HCT116 (cell line): ENCODE measurements around the gene FNDC5. TPM values are rescaled to one million over a fixed set of nuclear protein-coding genes. Genes with fewer than 3 reads are reported as not detected.

ENCODE experiments used
- ATAC-seq: fragments of 200-7000 bp; cut with Tn5 transposase; 2 replicates; pipeline ENCODE4 v1.9.1; 2020; ENCODE audit warnings: mild to moderate bottlenecking, moderate library complexity
- BruUV-seq: library from RNA; stranded (reverse); fragments of 400-500 nt; replicated peaks from 2 replicates; lab custom pipeline; 2021; lab: Mats Ljungman, UMichigan
- CTCF ChIA-PET: fragments of 300-600 bp; sonication (Branson Sonifier 250); formaldehyde crosslinking; loops from one replicate; lab custom pipeline; 2021; ENCODE audit warnings: antibody characterized with exemption; lab: Charles Lee
- POLR2A ChIA-PET: fragments of 300-600, 350-600 bp; sonication (Branson Sonifier 250); formaldehyde crosslinking; loops from one replicate; lab custom pipeline; 2021; ENCODE audit warnings: antibody characterized with exemption; lab: Charles Lee
- RAD21 ChIA-PET, 2 experiments: fragments of 300-600 bp; sonication (Branson Sonifier 250); formaldehyde crosslinking; loops; one replicate each; lab custom pipeline; 2023; ENCODE audit warnings: low total read pairs in 2 of 2; ENCODE audit not compliant: uncharacterized antibody in 2 of 2, unreplicated experiment in 2 of 2, low non-redundant PET in 1 of 2; lab: Charles Lee
- DNase-seq: peaks from one replicate; pipeline ENCODE4 v3.0.0-alpha.2; 2010; ENCODE audit warnings: low read depth, low spot score
- H2AFZ ChIP-seq: fragments of 200-600 bp; shearing (Covaris generic), sonication (generic); 2 replicates; pipeline ENCODE4 v1.6.1; 2017; ENCODE audit warnings: low read depth, mixed run types, mixed read lengths, antibody characterized with exemption, low read length; ENCODE audit not compliant: poor library complexity, severe bottlenecking
- H3K27ac ChIP-seq: 2 replicates; pipeline ENCODE4 v1.5.1; 2012; ENCODE audit warnings: low read depth, low read length
- H3K27me3 ChIP-seq: fragments of 200-600 bp; sonication (generic); 2 replicates; pipeline ENCODE4 v1.6.1; 2016; ENCODE audit warnings: mixed run types, low read length, mixed read lengths; ENCODE audit not compliant: insufficient read depth
- H3K36me3 ChIP-seq, 2 experiments: fragments of 200-500 bp in 1 of 2; fragments of 200-600 bp in 1 of 2; sonication (Bioruptor generic) in 1 of 2; sonication (generic) in 1 of 2; 2 replicates each; pipeline versions ENCODE4 v1.5.1 to v1.6.1; 2014 to 2016; ENCODE audit warnings: low read length in 2 of 2, inconsistent platforms in 1 of 2, mixed read lengths in 1 of 2, mixed run types in 1 of 2; ENCODE audit not compliant: insufficient read depth in 2 of 2, control insufficient read depth in 1 of 2
- H3K4me1 ChIP-seq, 2 experiments: fragments of 200-600 bp in 1 of 2; sonication (generic) in 1 of 2; 2 replicates each; pipeline versions ENCODE4 v1.5.1 to v1.6.1; 2012 to 2017; ENCODE audit warnings: low read length in 2 of 2, inconsistent platforms in 1 of 2, mild to moderate bottlenecking in 1 of 2, mixed read lengths in 1 of 2, mixed run types in 1 of 2, moderate library complexity in 1 of 2; ENCODE audit not compliant: insufficient read depth in 2 of 2, control insufficient read depth in 1 of 2
- H3K4me2 ChIP-seq: fragments of 200-600 bp; sonication (generic); 2 replicates; pipeline ENCODE4 v1.6.1; 2017; ENCODE audit warnings: mixed run types, low read length, mixed read lengths
- H3K4me3 ChIP-seq, 2 experiments: fragments of 200-600 bp in 1 of 2; sonication (generic) in 1 of 2; replicated peaks in 1 of 2; 2 replicates each; pipeline ENCODE4 v1.5.1; 2011 to 2016; ENCODE audit warnings: low read length in 2 of 2, control low read depth in 1 of 2, low read depth in 1 of 2, mild to moderate bottlenecking in 1 of 2, mixed read lengths in 1 of 2, mixed run types in 1 of 2
- H3K79me2 ChIP-seq: fragments of 200-600 bp; sonication (generic); 2 replicates; pipeline ENCODE4 v1.6.1; 2017; ENCODE audit warnings: mild to moderate bottlenecking, mixed run types, low read length, moderate library complexity, mixed read lengths; ENCODE audit not compliant: insufficient read depth
- H3K9ac ChIP-seq: fragments of 200-600 bp; sonication (generic); 2 replicates; pipeline ENCODE4 v1.6.1; 2016; ENCODE audit warnings: low read length, mixed read lengths
- H3K9me2 ChIP-seq: fragments of 200-600 bp; sonication (generic), shearing (Covaris generic); 2 replicates; pipeline ENCODE4 v1.6.1; 2017; ENCODE audit warnings: mixed run types, mild to moderate bottlenecking, moderate library complexity; ENCODE audit not compliant: insufficient read depth
- H3K9me3 ChIP-seq, 2 experiments: fragments of 200-500 bp in 1 of 2; fragments of 200-600 bp in 1 of 2; sonication (Bioruptor generic) in 1 of 2; sonication (generic) in 1 of 2; 2 replicates each; pipeline ENCODE4 v1.6.1; 2014 to 2017; ENCODE audit warnings: low read length in 2 of 2, mixed read lengths in 2 of 2, inconsistent platforms in 1 of 2, low read depth in 1 of 2, mild to moderate bottlenecking in 1 of 2, mixed run types in 1 of 2, moderate library complexity in 1 of 2; ENCODE audit not compliant: control insufficient read depth in 1 of 2, insufficient read depth in 1 of 2
- H4K20me1 ChIP-seq: fragments of 200-600 bp; sonication (generic), shearing (Covaris generic); 2 replicates; pipeline ENCODE4 v1.6.1; 2017; ENCODE audit warnings: mixed run types, mild to moderate bottlenecking, moderate library complexity; ENCODE audit not compliant: insufficient read depth
- CBX3 ChIP-seq: IDR thresholded peaks from 2 replicates; pipeline ENCODE4 v1.6.1; 2012; ENCODE audit warnings: low read depth
- CEBPB ChIP-seq: IDR thresholded peaks from 2 replicates; pipeline ENCODE4 v1.6.1; 2012; ENCODE audit warnings: low read depth
- EGR1 ChIP-seq: IDR thresholded peaks from 2 replicates; pipeline ENCODE4 v1.6.1; 2012; ENCODE audit warnings: low read depth
- EZH2 ChIP-seq: fragments of 200-600 bp; sonication (generic); IDR thresholded peaks from 2 replicates; pipeline ENCODE4 v1.6.1; 2017; ENCODE audit warnings: antibody characterized with exemption, mixed run types
- EZH2phosphoT487 ChIP-seq: fragments of 200-600 bp; IDR thresholded peaks from 2 replicates; pipeline ENCODE4 v1.6.1; 2018; ENCODE audit warnings: antibody characterized with exemption, borderline replicate concordance
- FOSL1 ChIP-seq: IDR thresholded peaks from 2 replicates; pipeline ENCODE4 v1.6.1; 2012; ENCODE audit warnings: low read depth
- JUND ChIP-seq: IDR thresholded peaks from 2 replicates; pipeline ENCODE4 v1.6.1; 2012
- POLR2A ChIP-seq: IDR thresholded peaks from 2 replicates; pipeline ENCODE4 v1.7.0; 2011; ENCODE audit warnings: borderline replicate concordance; ENCODE audit not compliant: insufficient read depth, insufficient read length; ENCODE audit errors: extremely low read depth
- POLR2AphosphoS5 ChIP-seq: IDR thresholded peaks from 2 replicates; pipeline ENCODE4 v1.6.1; 2011; ENCODE audit warnings: mild to moderate bottlenecking, low read depth, low read length, moderate library complexity
- RAD21 ChIP-seq: IDR thresholded peaks from 2 replicates; pipeline ENCODE4 v1.6.1; 2012; ENCODE audit warnings: low read depth, mild to moderate bottlenecking
- SIN3A ChIP-seq: IDR thresholded peaks from 2 replicates; pipeline ENCODE4 v1.6.1; 2012; ENCODE audit warnings: low read depth
- SP1 ChIP-seq: IDR thresholded peaks from 2 replicates; pipeline ENCODE4 v1.6.1; 2012; ENCODE audit warnings: low read depth
- SRF ChIP-seq: IDR thresholded peaks from 2 replicates; pipeline ENCODE4 v1.6.1; 2012; ENCODE audit warnings: low read depth
- YY1 ChIP-seq: IDR thresholded peaks from 2 replicates; pipeline ENCODE4 v1.6.1; 2011; ENCODE audit warnings: low read length, low read depth, moderate library complexity, mild to moderate bottlenecking; ENCODE audit not compliant: insufficient replicate concordance; ENCODE audit errors: extremely low read depth
- intact Hi-C: fragments of 100-400 bp; cut with micrococcal nuclease; formaldehyde crosslinking; loops from 2 replicates; pipeline ENCODE4 v1.10.0; 2022
- total RNA-seq: library from RNA; stranded (reverse); gene quantifications from one replicate; pipeline ENCODE4 v1.2.1, GENCODE V29; 2021; ENCODE audit not compliant: unreplicated experiment
- TF ChIP-seq, protein P1 (sequence below): IDR thresholded peaks from 2 replicates; pipeline ENCODE4 v1.6.1; 2011; ENCODE audit warnings: mild to moderate bottlenecking, low read length, moderate library complexity; ENCODE audit not compliant: insufficient replicate concordance; ENCODE audit errors: extremely low read depth
- TF ChIP-seq, protein P2 (sequence below): IDR thresholded peaks from 2 replicates; pipeline ENCODE4 v1.6.1; 2012
- TF ChIP-seq, protein P3 (sequence below): IDR thresholded peaks from 2 replicates; pipeline ENCODE4 v1.6.1; 2012

The FNDC5 gene
- total RNA-seq, 1 experiment from 2014 or later: not detected

GRCh38 chr1:32899586-32900296, 29.0 kb upstream of the FNDC5 start:
- no peak overlapping the region for H3K27ac ChIP-seq
- H3K9ac ChIP-seq: 0 out of 2 replicates have a peak overlapping the region, but pooled peaks have one; percentile 81
- CTCF ChIA-PET: no interaction called here
- TF ChIP-seq RAD21 (no peak), SP1 (no peak)
- TF ChIP-seq, protein P1, sequence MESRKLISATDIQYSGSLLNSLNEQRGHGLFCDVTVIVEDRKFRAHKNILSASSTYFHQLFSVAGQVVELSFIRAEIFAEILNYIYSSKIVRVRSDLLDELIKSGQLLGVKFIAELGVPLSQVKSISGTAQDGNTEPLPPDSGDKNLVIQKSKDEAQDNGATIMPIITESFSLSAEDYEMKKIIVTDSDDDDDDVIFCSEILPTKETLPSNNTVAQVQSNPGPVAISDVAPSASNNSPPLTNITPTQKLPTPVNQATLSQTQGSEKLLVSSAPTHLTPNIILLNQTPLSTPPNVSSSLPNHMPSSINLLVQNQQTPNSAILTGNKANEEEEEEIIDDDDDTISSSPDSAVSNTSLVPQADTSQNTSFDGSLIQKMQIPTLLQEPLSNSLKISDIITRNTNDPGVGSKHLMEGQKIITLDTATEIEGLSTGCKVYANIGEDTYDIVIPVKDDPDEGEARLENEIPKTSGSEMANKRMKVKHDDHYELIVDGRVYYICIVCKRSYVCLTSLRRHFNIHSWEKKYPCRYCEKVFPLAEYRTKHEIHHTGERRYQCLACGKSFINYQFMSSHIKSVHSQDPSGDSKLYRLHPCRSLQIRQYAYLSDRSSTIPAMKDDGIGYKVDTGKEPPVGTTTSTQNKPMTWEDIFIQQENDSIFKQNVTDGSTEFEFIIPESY: no peak
- ATAC-seq: no peak
- no TSS peak for BruUV-seq
- H3K4me3 ChIP-seq: peak overlapping the region in 1 of 2 experiments; percentile 68; a peak in 2 of 4 replicates
- peak overlapping the region; percentile 89 for H3K4me2 ChIP-seq
- peaks cover 19 to 30% of the 10 kb centered on the region in 2 experiments; a peak in 3 of 4 replicates for H3K4me1 ChIP-seq
- peaks cover 6% of the 10 kb centered on the region; the same call in 1 of the 2 replicates for H3K79me2 ChIP-seq
- H4K20me1 ChIP-seq: no peaks in the 10 kb centered on the region
- RAD21 ChIA-PET: no interaction called here
- H3K9me2 ChIP-seq: no peaks in the 10 kb centered on the region
- intact Hi-C loops: loop anchor here (10.0 kb wide), 1 partner anchor 155 kb away; no protein-coding TSS in a partner anchor
- no peak for DNase-seq
- H3K27me3 ChIP-seq: no peaks in the 10 kb centered on the region
- H3K36me3 ChIP-seq: peaks cover 0 to 8% of the 10 kb centered on the region in 2 experiments; a peak in 2 of 4 replicates
- no peak overlapping the region for H2AFZ ChIP-seq
- POLR2A ChIA-PET: interaction anchor here (0.6 kb wide), 1 partner anchor 26 kb away, joined by 3 read pairs; no protein-coding TSS in a partner anchor
- H3K9me3 ChIP-seq: no peaks in the 10 kb centered on the region

DNA sequence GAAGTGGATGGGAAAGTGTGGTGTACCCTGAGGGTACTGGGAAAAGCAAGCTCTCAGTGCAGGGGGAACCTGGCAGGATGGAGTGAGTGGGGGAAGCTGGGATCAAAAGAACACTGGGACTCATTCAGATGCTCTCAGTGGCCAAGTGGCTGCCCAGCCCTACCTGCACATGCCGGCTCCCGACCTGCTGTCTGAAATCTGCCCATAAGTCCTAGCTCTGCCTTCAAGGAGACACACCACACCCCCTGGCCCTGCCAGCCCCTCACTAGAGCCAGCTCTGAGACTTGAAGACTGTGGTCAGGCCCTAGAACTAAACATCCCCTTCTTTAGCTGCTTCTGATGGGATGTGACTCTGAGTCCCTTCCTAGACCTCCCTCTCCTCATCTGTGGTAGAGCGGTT, 28.2 kb upstream of the FNDC5 start:
- no peaks in the 10 kb centered on the region for H3K9me3 ChIP-seq
- H3K4me1 ChIP-seq: peaks cover 19 to 25% of the 10 kb centered on the region in 2 experiments; a peak in 3 of 4 replicates
- ChIA-PET CTCF (interaction anchor here (1.4 kb wide), 1 partner anchor 378 kb away, joined by 3 read pairs; no protein-coding TSS in a partner anchor), POLR2A (interaction anchor here (0.6 kb wide), 1 partner anchor 27 kb away, joined by 3 read pairs; no protein-coding TSS in a partner anchor), RAD21 (no interaction called here)
- H3K27me3 ChIP-seq: no peaks in the 10 kb centered on the region
- no peak overlapping the region for H3K9ac ChIP-seq
- peaks cover 6% of the 10 kb centered on the region; the same call in 1 of the 2 replicates for H3K79me2 ChIP-seq
- H4K20me1 ChIP-seq: no peaks in the 10 kb centered on the region
- intact Hi-C loops: no loop called here
- no peak overlapping the region for H3K4me3 ChIP-seq
- BruUV-seq: no TSS peak
- H2AFZ ChIP-seq: no peak overlapping the region
- H3K4me2 ChIP-seq: no peak overlapping the region
- no peak overlapping the region for H3K27ac ChIP-seq
- no peak for ATAC-seq
- DNase-seq: no peak
- peaks cover 0 to 8% of the 10 kb centered on the region in 2 experiments; a peak in 2 of 4 replicates for H3K36me3 ChIP-seq
- H3K9me2 ChIP-seq: no peaks in the 10 kb centered on the region
- no peak for TF ChIP-seq POLR2A
- TF ChIP-seq JUND: no peak
- no peak for TF ChIP-seq FOSL1
- TF ChIP-seq EGR1: no peak
- TF ChIP-seq, protein P2, sequence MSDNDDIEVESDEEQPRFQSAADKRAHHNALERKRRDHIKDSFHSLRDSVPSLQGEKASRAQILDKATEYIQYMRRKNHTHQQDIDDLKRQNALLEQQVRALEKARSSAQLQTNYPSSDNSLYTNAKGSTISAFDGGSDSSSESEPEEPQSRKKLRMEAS: no peak
- no peak for TF ChIP-seq CBX3
- TF ChIP-seq, protein P3, sequence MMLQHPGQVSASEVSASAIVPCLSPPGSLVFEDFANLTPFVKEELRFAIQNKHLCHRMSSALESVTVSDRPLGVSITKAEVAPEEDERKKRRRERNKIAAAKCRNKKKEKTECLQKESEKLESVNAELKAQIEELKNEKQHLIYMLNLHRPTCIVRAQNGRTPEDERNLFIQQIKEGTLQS: no peak
- no peak for TF ChIP-seq POLR2AphosphoS5
- TF ChIP-seq SRF: no peak
- TF ChIP-seq CEBPB: no peak
- TF ChIP-seq YY1: no peak
- no peak for TF ChIP-seq EZH2phosphoT487
- TF ChIP-seq EZH2: no peak
- no peak for TF ChIP-seq SIN3A
